PC-9 (cell line): Measurements from ENCODE around the gene TMEM108.

ENCODE experiments used
- CTCF ChIP-seq: fragments of 200-600 bp; sonication (generic); conservative IDR thresholded peaks from 2 replicates; pipeline ENCODE4 v1.6.1; 2017; ENCODE audit warnings: mixed run types, antibody characterized with exemption, mild to moderate bottlenecking, moderate library complexity
- EZH2 ChIP-seq: fragments of 200-600 bp; sonication (generic); IDR thresholded peaks from 2 replicates; pipeline ENCODE4 v1.8.0; 2017; ENCODE audit warnings: antibody characterized with exemption, low read depth

DNA sequence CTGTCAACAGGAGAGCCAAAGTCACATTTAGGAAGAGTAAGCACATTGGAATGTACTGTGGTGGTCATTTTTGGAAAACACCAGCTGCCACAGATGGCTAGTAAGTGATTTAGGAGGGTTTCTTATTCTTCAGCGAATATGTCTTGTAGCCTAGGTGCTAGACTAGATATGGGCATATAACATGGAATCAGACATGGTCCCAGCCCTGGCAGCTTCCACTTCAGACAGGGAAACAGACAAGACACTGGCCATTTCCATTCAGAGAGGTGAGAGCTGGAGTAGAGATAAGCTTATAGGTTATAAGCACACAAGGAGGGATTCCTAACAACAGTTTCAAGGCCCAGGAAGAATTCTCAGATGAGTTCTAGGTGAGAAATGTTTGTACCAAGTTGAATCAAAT lies 333.5 kb downstream of the TMEM108 start:
- TF ChIP-seq CTCF (no peak), EZH2 (no peak)
